ENCODE results near the gene MCF2L. TPM values are rescaled to one million over a fixed set of nuclear protein-coding genes. Genes with fewer than 3 reads are reported as not detected.

MCF2L gene
- total RNA-seq, 2 experiments from 2014 or later: 13.0 to 13.5 TPM

- ChIA-PET CTCF (interaction anchor here (0.6 kb wide), 1 partner anchor 108 kb away, joined by 3 read pairs; no protein-coding TSS in a partner anchor), POLR2A (no interaction called here)
- Histone ChIP-seq H3K36me3 (ENCODE audit: insufficient read depth, low read length) (peaks cover 4% of the 10 kb centered on the region), H3K9me3 (ENCODE audit: control insufficient read depth in 1 of 2, insufficient read depth in 1 of 2, low read length in 2 of 2) (peaks cover 0 to 3% of the 10 kb centered on the region in 2 experiments), H3K4me3 (ENCODE audit: low read length) (no peak overlapping the region), H3K27me3 (ENCODE audit: control insufficient read depth in 1 of 2, insufficient read depth in 2 of 2, low read length in 2 of 2) (no peaks in the 10 kb centered on the region), H3K27ac (ENCODE audit: low read depth in 1 of 2, low read length in 2 of 2) (no peak overlapping the region), H3K4me1 (ENCODE audit: insufficient read depth, low read length) (peaks cover 3% of the 10 kb centered on the region)
- Mint-ChIP-seq H3K4me3 (no peak overlapping the region), H3K9me3 (no peaks in the 10 kb centered on the region), H3K4me1 (ENCODE audit: low read depth) (peaks cover 6% of the 10 kb centered on the region), H3K27me3 (no peaks in the 10 kb centered on the region), H3K27ac (no peak overlapping the region), H3K36me3 (ENCODE audit: low read depth) (peaks cover 9% of the 10 kb centered on the region)
- DNase-seq (no peak), ATAC-seq (ENCODE audit: poor library complexity) (no peak)
- intact Hi-C loops (cut with DNase I, micrococcal nuclease): no loop called here
- no peak for TF ChIP-seq CTCF (IDR thresholded peaks at IDR 0.05)
These were observed 52.4 kb downstream of the MCF2L start for GRCh38 chr13:113021391-113021790.

GRCh38 chr13:113021811-113022210 lies 52.8 kb downstream of the MCF2L start:
- Mint-ChIP-seq H3K27me3 (no peaks in the 10 kb centered on the region), H3K4me1 (ENCODE audit: low read depth) (peaks cover 6% of the 10 kb centered on the region), H3K36me3 (ENCODE audit: low read depth) (peaks cover 9% of the 10 kb centered on the region), H3K4me3 (no peak overlapping the region), H3K9me3 (no peaks in the 10 kb centered on the region), H3K27ac (no peak overlapping the region)
- ATAC-seq (ENCODE audit: poor library complexity): no peak
- peaks cover 4% of the 10 kb centered on the region for H3K36me3 ChIP-seq (ENCODE audit: insufficient read depth, low read length)
- DNase-seq: no peak
- no peaks in the 10 kb centered on the region for H3K27me3 ChIP-seq (ENCODE audit: control insufficient read depth in 1 of 2, insufficient read depth in 2 of 2, low read length in 2 of 2)
- H3K4me1 ChIP-seq (ENCODE audit: insufficient read depth, low read length): peaks cover 3% of the 10 kb centered on the region
- POLR2A ChIA-PET: no interaction called here
- CTCF ChIA-PET: no interaction called here
- H3K4me3 ChIP-seq (ENCODE audit: low read length): no peak overlapping the region
- intact Hi-C loops (cut with DNase I, micrococcal nuclease): no loop called here
- TF ChIP-seq CTCF (IDR thresholded peaks at IDR 0.05): no peak
- no peak overlapping the region for H3K27ac ChIP-seq (ENCODE audit: low read depth in 1 of 2, low read length in 2 of 2)
- peaks cover 0 to 3% of the 10 kb centered on the region in 2 experiments for H3K9me3 ChIP-seq (ENCODE audit: control insufficient read depth in 1 of 2, insufficient read depth in 1 of 2, low read length in 2 of 2)

- Mint-ChIP-seq H3K4me1 (ENCODE audit: low read depth) (peaks cover 6% of the 10 kb centered on the region), H3K36me3 (ENCODE audit: low read depth) (peaks cover 9% of the 10 kb centered on the region), H3K27ac (no peak overlapping the region), H3K27me3 (no peaks in the 10 kb centered on the region), H3K9me3 (no peaks in the 10 kb centered on the region), H3K4me3 (no peak overlapping the region)
- intact Hi-C loops (cut with DNase I, micrococcal nuclease): no loop called here
- DNase-seq (no peak), ATAC-seq (ENCODE audit: poor library complexity) (no peak)
- Histone ChIP-seq H3K4me3 (ENCODE audit: low read length) (no peak overlapping the region), H3K27me3 (ENCODE audit: control insufficient read depth in 1 of 2, insufficient read depth in 2 of 2, low read length in 2 of 2) (no peaks in the 10 kb centered on the region), H3K36me3 (ENCODE audit: insufficient read depth, low read length) (peaks cover 4% of the 10 kb centered on the region), H3K27ac (ENCODE audit: low read depth in 1 of 2, low read length in 2 of 2) (no peak overlapping the region), H3K9me3 (ENCODE audit: control insufficient read depth in 1 of 2, insufficient read depth in 1 of 2, low read length in 2 of 2) (peaks cover 0 to 3% of the 10 kb centered on the region in 2 experiments), H3K4me1 (ENCODE audit: insufficient read depth, low read length) (peaks cover 3% of the 10 kb centered on the region)
- no peak for TF ChIP-seq CTCF (IDR thresholded peaks at IDR 0.05)
- ChIA-PET POLR2A (no interaction called here), CTCF (no interaction called here)
These were observed 53.4 kb downstream of the MCF2L start for GRCh38 chr13:113022391-113022744.

Data from CD4-positive, alpha-beta T cell (primary cell).